ENCODE data around the gene LRWD1. TPM values are rescaled to one million over a fixed set of nuclear protein-coding genes. Genes with fewer than 3 reads are reported as not detected.
"Not testable (repeated sequence)": the region's sequence is repeated elsewhere in the genome, so short reads cannot be mapped to it uniquely, and the experiment has no call there.

The LRWD1 gene
- total RNA-seq, 1 experiment from 2014 or later: 18.0 TPM

DNA sequence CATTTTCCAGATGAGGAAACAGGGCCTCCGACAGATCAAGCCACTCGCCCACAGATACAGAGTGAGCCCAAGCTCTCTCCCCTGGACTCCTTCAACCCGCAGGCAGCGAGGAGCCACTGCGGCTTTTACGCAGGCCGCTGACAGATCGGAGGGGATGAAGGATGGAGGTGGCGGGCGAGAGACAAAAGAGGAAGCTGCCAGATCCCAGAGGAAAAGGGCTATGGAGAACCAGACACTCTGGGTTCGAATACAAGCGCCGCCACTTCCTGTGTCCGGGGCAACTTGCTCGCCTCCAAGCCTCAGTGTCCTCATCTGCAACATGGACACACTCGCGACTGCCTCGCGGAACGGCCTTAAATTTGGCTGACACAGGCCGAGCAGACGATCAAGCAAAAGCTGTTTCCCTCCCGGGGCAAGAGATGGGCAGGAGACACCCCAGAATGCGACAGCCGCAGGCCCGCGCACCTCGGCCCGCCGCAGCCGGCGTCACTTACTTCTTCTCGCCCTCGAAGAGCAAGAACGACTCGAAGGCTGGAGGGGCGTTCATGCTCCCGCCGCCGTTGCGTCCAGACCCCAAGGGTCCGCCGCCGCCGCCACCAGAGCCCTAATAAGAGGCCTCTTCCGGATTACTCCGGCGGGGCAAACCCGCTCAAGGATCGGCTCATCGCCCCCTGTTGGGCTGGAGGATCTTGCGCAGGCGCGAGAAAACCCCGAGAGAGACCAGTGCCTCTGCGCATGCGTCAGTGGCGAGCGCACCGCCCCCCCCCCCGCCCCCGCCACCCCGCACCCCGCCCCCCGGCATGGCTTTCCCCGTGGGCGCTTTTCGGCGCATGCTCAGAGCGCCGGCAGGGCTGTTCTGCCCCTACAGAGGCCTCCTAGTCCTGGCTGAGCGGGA lies 13.8 kb downstream of the LRWD1 start, which contains the start of gene POLR2J:
POLR2J (minus strand) TSS at position 609 of the 895 bp plus-strand sequence; CDS start at position 547, 62 bp downstream.
- H3K4me1 Mint-ChIP-seq (ENCODE audit: low read depth, unreplicated experiment); BruUV-seq (replicated peaks); H3K9me3 Mint-ChIP-seq (ENCODE audit: low read depth, unreplicated experiment); H3K27me3 Mint-ChIP-seq (ENCODE audit: unreplicated experiment); H3K36me3 Mint-ChIP-seq (ENCODE audit: insufficient read depth, unreplicated experiment); intact Hi-C loops (cut with micrococcal nuclease; ENCODE audit: unreplicated experiment); H3K27ac Mint-ChIP-seq (ENCODE audit: unreplicated experiment): not testable (repeated sequence)
- peak within 1 kb of the TSS; percentile 66 for H3K4me3 Mint-ChIP-seq (ENCODE audit: low read depth, unreplicated experiment)
- TF ChIP-seq, protein P1, sequence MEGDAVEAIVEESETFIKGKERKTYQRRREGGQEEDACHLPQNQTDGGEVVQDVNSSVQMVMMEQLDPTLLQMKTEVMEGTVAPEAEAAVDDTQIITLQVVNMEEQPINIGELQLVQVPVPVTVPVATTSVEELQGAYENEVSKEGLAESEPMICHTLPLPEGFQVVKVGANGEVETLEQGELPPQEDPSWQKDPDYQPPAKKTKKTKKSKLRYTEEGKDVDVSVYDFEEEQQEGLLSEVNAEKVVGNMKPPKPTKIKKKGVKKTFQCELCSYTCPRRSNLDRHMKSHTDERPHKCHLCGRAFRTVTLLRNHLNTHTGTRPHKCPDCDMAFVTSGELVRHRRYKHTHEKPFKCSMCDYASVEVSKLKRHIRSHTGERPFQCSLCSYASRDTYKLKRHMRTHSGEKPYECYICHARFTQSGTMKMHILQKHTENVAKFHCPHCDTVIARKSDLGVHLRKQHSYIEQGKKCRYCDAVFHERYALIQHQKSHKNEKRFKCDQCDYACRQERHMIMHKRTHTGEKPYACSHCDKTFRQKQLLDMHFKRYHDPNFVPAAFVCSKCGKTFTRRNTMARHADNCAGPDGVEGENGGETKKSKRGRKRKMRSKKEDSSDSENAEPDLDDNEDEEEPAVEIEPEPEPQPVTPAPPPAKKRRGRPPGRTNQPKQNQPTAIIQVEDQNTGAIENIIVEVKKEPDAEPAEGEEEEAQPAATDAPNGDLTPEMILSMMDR (IDR thresholded peaks at IDR 0.05; ENCODE audit: unreplicated experiment): peak; percentile 15
- CTCF ChIA-PET: interaction anchor here (0.7 kb wide), 1 partner anchor 599 kb away, joined by 3 read pairs; no protein-coding TSS in a partner anchor
- peak; percentile 89 for DNase-seq

DNA sequence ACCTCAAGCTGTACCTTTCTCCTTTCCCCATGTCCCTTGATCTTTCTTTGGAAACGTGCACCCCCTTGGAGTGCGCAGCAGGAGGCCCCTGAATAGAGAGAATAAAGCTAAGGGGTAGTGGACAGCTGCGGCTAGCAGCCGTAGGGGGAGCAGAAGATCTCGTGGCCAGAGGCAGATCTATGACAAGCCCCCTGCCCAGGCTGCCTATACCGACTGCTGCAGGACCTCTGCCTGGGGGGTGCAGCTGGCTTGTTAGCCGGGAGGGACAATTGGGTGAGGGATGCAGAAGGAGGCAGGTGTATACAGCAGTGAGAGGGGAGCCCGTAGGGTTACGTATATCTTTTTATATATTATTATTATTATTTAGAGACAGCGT lies 14.4 kb downstream of the LRWD1 start:
- H3K27ac Mint-ChIP-seq (ENCODE audit: unreplicated experiment); DNase-seq: not testable (repeated sequence)
- CTCF ChIA-PET: interaction anchor here (1.3 kb wide), 1 partner anchor 94 kb away, joined by 3 read pairs; no protein-coding TSS in a partner anchor

DNA sequence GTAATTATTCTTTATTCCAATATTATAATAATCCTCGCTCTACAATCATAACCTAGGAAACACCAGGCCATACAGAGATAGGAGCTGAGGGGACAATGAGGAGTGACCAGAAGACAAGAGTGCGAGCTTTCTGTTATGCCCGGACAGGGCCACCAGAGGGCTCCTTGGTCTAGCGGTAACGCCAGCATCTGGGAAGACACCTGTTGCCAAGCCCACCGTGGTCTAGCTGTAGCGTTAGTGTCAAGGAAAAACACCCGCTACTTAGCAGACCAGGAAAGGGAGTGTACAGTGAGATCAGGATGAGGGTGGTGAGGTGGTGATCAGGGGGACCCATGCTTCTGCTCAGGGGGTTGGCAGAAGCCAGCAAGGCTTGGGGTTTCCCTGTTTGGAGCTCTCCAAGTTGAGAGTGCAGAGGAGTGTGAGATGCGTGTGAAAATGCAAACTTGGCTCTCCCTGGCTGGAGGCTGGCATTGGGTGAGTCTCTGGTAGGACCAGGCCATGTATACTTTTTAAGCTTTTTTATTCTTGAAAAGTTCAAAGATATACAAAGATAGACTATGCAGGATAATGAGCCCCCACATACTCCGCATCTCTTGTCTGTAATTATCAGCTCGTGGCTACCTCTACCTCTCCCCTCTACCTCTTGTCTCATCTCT lies 15.3 kb downstream of the LRWD1 start:
- BruUV-seq (replicated peaks); H3K27ac Mint-ChIP-seq (ENCODE audit: unreplicated experiment); intact Hi-C loops (cut with micrococcal nuclease; ENCODE audit: unreplicated experiment); H3K4me1 Mint-ChIP-seq (ENCODE audit: low read depth, unreplicated experiment); H3K27me3 Mint-ChIP-seq (ENCODE audit: unreplicated experiment); H3K36me3 Mint-ChIP-seq (ENCODE audit: insufficient read depth, unreplicated experiment); H3K9me3 Mint-ChIP-seq (ENCODE audit: low read depth, unreplicated experiment): not testable (repeated sequence)
- peak; percentile 65 for DNase-seq
- peak overlapping the region; percentile 32 for H3K4me3 Mint-ChIP-seq (ENCODE audit: low read depth, unreplicated experiment)
- TF ChIP-seq, protein P1 (IDR thresholded peaks at IDR 0.05; ENCODE audit: unreplicated experiment): peak; percentile 15
- CTCF ChIA-PET: interaction anchor here (0.6 to 1.3 kb wide), 2 partner anchors 13 to 93 kb away, joined by 3 read pairs; no protein-coding TSS in a partner anchor

More for the DNA sequence above, 14.4 kb downstream of the LRWD1 start:
- peak overlapping the region; percentile 66 for H3K4me3 Mint-ChIP-seq (ENCODE audit: low read depth, unreplicated experiment)
- H3K4me1 Mint-ChIP-seq (ENCODE audit: low read depth, unreplicated experiment); H3K36me3 Mint-ChIP-seq (ENCODE audit: insufficient read depth, unreplicated experiment); H3K27me3 Mint-ChIP-seq (ENCODE audit: unreplicated experiment); BruUV-seq (replicated peaks); intact Hi-C loops (cut with micrococcal nuclease; ENCODE audit: unreplicated experiment); H3K9me3 Mint-ChIP-seq (ENCODE audit: low read depth, unreplicated experiment): not testable (repeated sequence)

DNA sequence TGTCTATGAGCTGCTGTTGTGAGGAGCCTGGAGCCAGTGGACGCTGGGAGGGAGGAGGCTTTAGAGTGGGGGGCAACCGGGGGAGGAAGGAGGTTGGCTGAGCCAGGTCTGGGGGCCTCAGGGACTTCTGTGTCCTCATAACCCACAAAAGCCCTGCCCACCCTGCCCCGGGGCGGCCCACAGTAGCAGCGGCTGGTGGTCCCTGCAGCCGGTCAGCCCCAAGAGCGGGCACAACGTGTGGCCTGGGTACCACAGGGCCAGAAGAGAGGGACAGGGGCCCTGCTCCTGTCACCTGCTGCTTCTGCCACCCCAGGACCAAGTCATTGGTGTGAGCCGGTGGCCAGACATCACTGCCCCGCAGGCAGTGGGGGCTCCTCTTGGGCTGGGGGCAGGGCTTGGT lies 17.2 kb downstream of the LRWD1 start:
- H3K27ac Mint-ChIP-seq (ENCODE audit: unreplicated experiment); H3K4me1 Mint-ChIP-seq (ENCODE audit: low read depth, unreplicated experiment); DNase-seq; H3K4me3 Mint-ChIP-seq (ENCODE audit: low read depth, unreplicated experiment); H3K27me3 Mint-ChIP-seq (ENCODE audit: unreplicated experiment); intact Hi-C loops (cut with micrococcal nuclease; ENCODE audit: unreplicated experiment); BruUV-seq (replicated peaks); CTCF ChIA-PET; H3K36me3 Mint-ChIP-seq (ENCODE audit: insufficient read depth, unreplicated experiment); H3K9me3 Mint-ChIP-seq (ENCODE audit: low read depth, unreplicated experiment): not testable (repeated sequence)

DNA sequence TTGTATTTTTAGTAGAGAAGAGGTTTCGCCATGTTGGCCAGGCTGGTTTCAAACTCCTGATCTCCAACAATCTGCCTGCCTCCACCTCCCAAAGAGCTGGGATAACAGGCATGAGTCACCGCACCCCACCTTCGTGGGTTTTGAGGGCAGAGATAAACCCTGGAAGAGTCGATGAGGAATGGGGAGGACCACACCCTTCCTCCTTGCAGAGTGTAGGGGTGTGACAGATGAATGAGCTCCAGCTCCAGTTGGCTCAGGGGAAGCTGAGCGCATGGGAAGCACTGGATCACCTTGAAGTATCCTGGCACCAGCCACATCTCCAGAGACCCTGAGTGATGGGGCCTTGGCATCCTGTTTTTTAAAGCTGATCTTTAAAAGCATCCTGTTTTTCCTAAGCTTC lies 19.5 kb downstream of the LRWD1 start:
- H3K27ac Mint-ChIP-seq (ENCODE audit: unreplicated experiment); H3K4me1 Mint-ChIP-seq (ENCODE audit: low read depth, unreplicated experiment); H3K9me3 Mint-ChIP-seq (ENCODE audit: low read depth, unreplicated experiment); H3K4me3 Mint-ChIP-seq (ENCODE audit: low read depth, unreplicated experiment); DNase-seq; H3K36me3 Mint-ChIP-seq (ENCODE audit: insufficient read depth, unreplicated experiment); H3K27me3 Mint-ChIP-seq (ENCODE audit: unreplicated experiment); intact Hi-C loops (cut with micrococcal nuclease; ENCODE audit: unreplicated experiment); CTCF ChIA-PET; BruUV-seq (replicated peaks): not testable (repeated sequence)

DNA sequence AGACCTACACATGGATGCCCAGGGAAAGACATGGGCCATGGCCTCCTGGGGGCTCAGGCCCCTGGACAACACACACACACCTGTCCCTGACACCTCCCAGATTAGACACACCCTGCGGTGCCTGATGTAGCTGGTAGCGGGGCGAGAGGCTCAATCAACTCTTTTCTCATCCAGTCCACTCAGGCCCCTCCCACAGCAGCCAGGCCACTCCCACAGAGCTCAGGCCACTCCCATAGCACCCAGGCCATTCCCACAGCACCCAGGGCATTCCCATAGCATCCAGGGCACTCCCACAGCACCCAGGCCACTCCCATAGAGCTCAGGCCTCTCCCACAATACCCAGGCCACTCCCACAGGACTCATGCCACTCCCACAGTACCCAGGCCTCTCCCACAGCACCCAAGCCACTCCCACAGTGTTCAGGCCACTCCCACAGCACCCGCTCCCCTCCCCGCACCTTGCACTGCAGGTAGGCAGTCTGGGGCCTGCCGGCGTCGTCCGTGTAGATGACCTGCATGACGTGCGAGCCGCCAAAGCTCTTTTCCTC lies 25.8 kb downstream of the LRWD1 start:
- BruUV-seq (replicated peaks); H3K36me3 Mint-ChIP-seq (ENCODE audit: insufficient read depth, unreplicated experiment); H3K4me3 Mint-ChIP-seq (ENCODE audit: low read depth, unreplicated experiment); H3K4me1 Mint-ChIP-seq (ENCODE audit: low read depth, unreplicated experiment); H3K9me3 Mint-ChIP-seq (ENCODE audit: low read depth, unreplicated experiment); intact Hi-C loops (cut with micrococcal nuclease; ENCODE audit: unreplicated experiment); H3K27ac Mint-ChIP-seq (ENCODE audit: unreplicated experiment); H3K27me3 Mint-ChIP-seq (ENCODE audit: unreplicated experiment); CTCF ChIA-PET: not testable (repeated sequence)
- peak; percentile 46 for DNase-seq

GRCh38 chr7:102493220-102493935 lies 28.6 kb downstream of the LRWD1 start:
- H3K9me3 Mint-ChIP-seq (ENCODE audit: low read depth, unreplicated experiment); BruUV-seq (replicated peaks); CTCF ChIA-PET: not testable (repeated sequence)

More at GRCh38 chr7:102493220-102493935, 28.6 kb downstream of the LRWD1 start:
- H3K4me1 Mint-ChIP-seq (ENCODE audit: low read depth, unreplicated experiment); H3K27me3 Mint-ChIP-seq (ENCODE audit: unreplicated experiment); H3K36me3 Mint-ChIP-seq (ENCODE audit: insufficient read depth, unreplicated experiment); H3K4me3 Mint-ChIP-seq (ENCODE audit: low read depth, unreplicated experiment); intact Hi-C loops (cut with micrococcal nuclease; ENCODE audit: unreplicated experiment); DNase-seq; H3K27ac Mint-ChIP-seq (ENCODE audit: unreplicated experiment): not testable (repeated sequence)
